ENCODE results near the gene ACVR1C.

Gene ACVR1C

GRCh38 chr2:157504623-157505022, 124.0 kb downstream of the ACVR1C start:
- no peak overlapping the region for H3K9ac ChIP-seq (ENCODE audit: low read depth in 1 of 2, low read length in 2 of 2)
- H3K27ac ChIP-seq (ENCODE audit: low read depth, low read length): no peak overlapping the region
- H3K36me3 ChIP-seq (ENCODE audit: control insufficient read depth in 1 of 2, insufficient read depth in 2 of 2, low read length in 2 of 2): no peaks in the 10 kb centered on the region
- no peaks in the 10 kb centered on the region for H3K4me1 ChIP-seq (ENCODE audit: control insufficient read depth in 1 of 2, insufficient read depth in 2 of 2, low read length in 2 of 2)
- H3K27me3 ChIP-seq (ENCODE audit: control insufficient read depth in 1 of 2, insufficient read depth in 2 of 2, low read length in 2 of 2): no peaks in the 10 kb centered on the region
- H3K9me3 ChIP-seq (ENCODE audit: control insufficient read depth in 1 of 2, low read length in 2 of 2): no peaks in the 10 kb centered on the region
- H3K4me3 ChIP-seq (ENCODE audit: low read depth in 1 of 2, low read length in 2 of 2): no peak overlapping the region

- H3K27me3 ChIP-seq (ENCODE audit: control insufficient read depth in 1 of 2, insufficient read depth in 2 of 2, low read length in 2 of 2): no peaks in the 10 kb centered on the region
- no peaks in the 10 kb centered on the region for H3K36me3 ChIP-seq (ENCODE audit: control insufficient read depth in 1 of 2, insufficient read depth in 2 of 2, low read length in 2 of 2)
- no peak overlapping the region for H3K4me3 ChIP-seq (ENCODE audit: low read depth in 1 of 2, low read length in 2 of 2)
- H3K9ac ChIP-seq (ENCODE audit: low read depth in 1 of 2, low read length in 2 of 2): no peak overlapping the region
- H3K9me3 ChIP-seq (ENCODE audit: control insufficient read depth in 1 of 2, low read length in 2 of 2): no peaks in the 10 kb centered on the region
- no peak overlapping the region for H3K27ac ChIP-seq (ENCODE audit: low read depth, low read length)
- no peaks in the 10 kb centered on the region for H3K4me1 ChIP-seq (ENCODE audit: control insufficient read depth in 1 of 2, insufficient read depth in 2 of 2, low read length in 2 of 2)
Observed at GRCh38 chr2:157501026-157501425, 127.6 kb downstream of the ACVR1C start.

- Histone ChIP-seq H3K4me3 (ENCODE audit: low read depth in 1 of 2, low read length in 2 of 2) (no peak overlapping the region), H3K4me1 (ENCODE audit: control insufficient read depth in 1 of 2, insufficient read depth in 2 of 2, low read length in 2 of 2) (no peaks in the 10 kb centered on the region), H3K27ac (ENCODE audit: low read depth, low read length) (no peak overlapping the region), H3K27me3 (ENCODE audit: control insufficient read depth in 1 of 2, insufficient read depth in 2 of 2, low read length in 2 of 2) (no peaks in the 10 kb centered on the region), H3K9me3 (ENCODE audit: control insufficient read depth in 1 of 2, low read length in 2 of 2) (no peaks in the 10 kb centered on the region), H3K9ac (ENCODE audit: low read depth in 1 of 2, low read length in 2 of 2) (no peak overlapping the region), H3K36me3 (ENCODE audit: control insufficient read depth in 1 of 2, insufficient read depth in 2 of 2, low read length in 2 of 2) (no peaks in the 10 kb centered on the region)
Observed at GRCh38 chr2:157500334-157500733, 128.3 kb downstream of the ACVR1C start.

- Histone ChIP-seq H3K36me3 (ENCODE audit: control insufficient read depth in 1 of 2, insufficient read depth in 2 of 2, low read length in 2 of 2) (no peaks in the 10 kb centered on the region), H3K27me3 (ENCODE audit: control insufficient read depth in 1 of 2, insufficient read depth in 2 of 2, low read length in 2 of 2) (no peaks in the 10 kb centered on the region), H3K9me3 (ENCODE audit: control insufficient read depth in 1 of 2, low read length in 2 of 2) (no peaks in the 10 kb centered on the region), H3K4me1 (ENCODE audit: control insufficient read depth in 1 of 2, insufficient read depth in 2 of 2, low read length in 2 of 2) (no peaks in the 10 kb centered on the region), H3K4me3 (ENCODE audit: low read depth in 1 of 2, low read length in 2 of 2) (no peak overlapping the region), H3K9ac (ENCODE audit: low read depth in 1 of 2, low read length in 2 of 2) (no peak overlapping the region), H3K27ac (ENCODE audit: low read depth, low read length) (no peak overlapping the region)
Observed at GRCh38 chr2:157498483-157498882, 130.2 kb downstream of the ACVR1C start.

GRCh38 chr2:157497638-157498314, 130.9 kb downstream of the ACVR1C start:
- Histone ChIP-seq H3K36me3 (ENCODE audit: control insufficient read depth in 1 of 2, insufficient read depth in 2 of 2, low read length in 2 of 2) (no peaks in the 10 kb centered on the region), H3K4me3 (ENCODE audit: low read depth in 1 of 2, low read length in 2 of 2) (no peak overlapping the region), H3K27me3 (ENCODE audit: control insufficient read depth in 1 of 2, insufficient read depth in 2 of 2, low read length in 2 of 2) (no peaks in the 10 kb centered on the region)

GRCh38 chr2:157492189-157492773, 136.4 kb downstream of the ACVR1C start:
- Histone ChIP-seq H3K4me1 (ENCODE audit: control insufficient read depth in 1 of 2, insufficient read depth in 2 of 2, low read length in 2 of 2) (peaks cover 0 to 12% of the 10 kb centered on the region in 2 donors), H3K9ac (ENCODE audit: low read depth in 1 of 2, low read length in 2 of 2) (no peak overlapping the region), H3K27me3 (ENCODE audit: control insufficient read depth in 1 of 2, insufficient read depth in 2 of 2, low read length in 2 of 2) (no peaks in the 10 kb centered on the region), H3K4me3 (ENCODE audit: low read depth in 1 of 2, low read length in 2 of 2) (no peak overlapping the region), H3K9me3 (ENCODE audit: control insufficient read depth in 1 of 2, low read length in 2 of 2) (no peaks in the 10 kb centered on the region), H3K36me3 (ENCODE audit: control insufficient read depth in 1 of 2, insufficient read depth in 2 of 2, low read length in 2 of 2) (no peaks in the 10 kb centered on the region), H3K27ac (ENCODE audit: low read depth, low read length) (no peak overlapping the region)

More at GRCh38 chr2:157497638-157498314, 130.9 kb downstream of the ACVR1C start:
- H3K9ac ChIP-seq (ENCODE audit: low read depth in 1 of 2, low read length in 2 of 2): no peak overlapping the region
- no peak overlapping the region for H3K27ac ChIP-seq (ENCODE audit: low read depth, low read length)
- H3K9me3 ChIP-seq (ENCODE audit: control insufficient read depth in 1 of 2, low read length in 2 of 2): no peaks in the 10 kb centered on the region
- no peaks in the 10 kb centered on the region for H3K4me1 ChIP-seq (ENCODE audit: control insufficient read depth in 1 of 2, insufficient read depth in 2 of 2, low read length in 2 of 2)

- no peak overlapping the region for H3K9ac ChIP-seq (ENCODE audit: low read depth in 1 of 2, low read length in 2 of 2)
- H3K4me1 ChIP-seq (ENCODE audit: control insufficient read depth in 1 of 2, insufficient read depth in 2 of 2, low read length in 2 of 2): peaks cover 5 to 21% of the 10 kb centered on the region in 2 donors
- no peak overlapping the region for H3K4me3 ChIP-seq (ENCODE audit: low read depth in 1 of 2, low read length in 2 of 2)
- H3K9me3 ChIP-seq (ENCODE audit: control insufficient read depth in 1 of 2, low read length in 2 of 2): no peaks in the 10 kb centered on the region
- H3K36me3 ChIP-seq (ENCODE audit: control insufficient read depth in 1 of 2, insufficient read depth in 2 of 2, low read length in 2 of 2): no peaks in the 10 kb centered on the region
- no peak overlapping the region for H3K27ac ChIP-seq (ENCODE audit: low read depth, low read length)
- H3K27me3 ChIP-seq (ENCODE audit: control insufficient read depth in 1 of 2, insufficient read depth in 2 of 2, low read length in 2 of 2): no peaks in the 10 kb centered on the region
Observed at GRCh38 chr2:157489983-157490382, 138.7 kb downstream of the ACVR1C start.

GRCh38 chr2:157488877-157489276, 139.8 kb downstream of the ACVR1C start:
- Histone ChIP-seq H3K36me3 (ENCODE audit: control insufficient read depth in 1 of 2, insufficient read depth in 2 of 2, low read length in 2 of 2) (no peaks in the 10 kb centered on the region), H3K9ac (ENCODE audit: low read depth in 1 of 2, low read length in 2 of 2) (peak overlapping the region in 1 of 2 donors; percentile 35), H3K27me3 (ENCODE audit: control insufficient read depth in 1 of 2, insufficient read depth in 2 of 2, low read length in 2 of 2) (no peaks in the 10 kb centered on the region), H3K4me1 (ENCODE audit: control insufficient read depth in 1 of 2, insufficient read depth in 2 of 2, low read length in 2 of 2) (peaks cover 5 to 21% of the 10 kb centered on the region in 2 donors), H3K27ac (ENCODE audit: low read depth, low read length) (no peak overlapping the region), H3K9me3 (ENCODE audit: control insufficient read depth in 1 of 2, low read length in 2 of 2) (no peaks in the 10 kb centered on the region), H3K4me3 (ENCODE audit: low read depth in 1 of 2, low read length in 2 of 2) (peak overlapping the region; percentile 50 to 54)

GRCh38 chr2:157487747-157488146, 140.9 kb downstream of the ACVR1C start:
- Histone ChIP-seq H3K4me1 (ENCODE audit: control insufficient read depth in 1 of 2, insufficient read depth in 2 of 2, low read length in 2 of 2) (peaks cover 5 to 21% of the 10 kb centered on the region in 2 donors), H3K27me3 (ENCODE audit: control insufficient read depth in 1 of 2, insufficient read depth in 2 of 2, low read length in 2 of 2) (no peaks in the 10 kb centered on the region), H3K36me3 (ENCODE audit: control insufficient read depth in 1 of 2, insufficient read depth in 2 of 2, low read length in 2 of 2) (no peaks in the 10 kb centered on the region), H3K4me3 (ENCODE audit: low read depth in 1 of 2, low read length in 2 of 2) (peak overlapping the region; percentile 52 to 64), H3K27ac (ENCODE audit: low read depth, low read length) (no peak overlapping the region), H3K9me3 (ENCODE audit: control insufficient read depth in 1 of 2, low read length in 2 of 2) (no peaks in the 10 kb centered on the region), H3K9ac (ENCODE audit: low read depth in 1 of 2, low read length in 2 of 2) (peak overlapping the region in 1 of 2 donors; percentile 35)

- peaks cover 5 to 21% of the 10 kb centered on the region in 2 donors for H3K4me1 ChIP-seq (ENCODE audit: control insufficient read depth in 1 of 2, insufficient read depth in 2 of 2, low read length in 2 of 2)
- peak overlapping the region in 1 of 2 donors; percentile 35 for H3K9ac ChIP-seq (ENCODE audit: low read depth in 1 of 2, low read length in 2 of 2)
- peak overlapping the region; percentile 52 to 64 for H3K4me3 ChIP-seq (ENCODE audit: low read depth in 1 of 2, low read length in 2 of 2)
- no peak overlapping the region for H3K27ac ChIP-seq (ENCODE audit: low read depth, low read length)
- no peaks in the 10 kb centered on the region for H3K36me3 ChIP-seq (ENCODE audit: control insufficient read depth in 1 of 2, insufficient read depth in 2 of 2, low read length in 2 of 2)
- no peaks in the 10 kb centered on the region for H3K27me3 ChIP-seq (ENCODE audit: control insufficient read depth in 1 of 2, insufficient read depth in 2 of 2, low read length in 2 of 2)
- H3K9me3 ChIP-seq (ENCODE audit: control insufficient read depth in 1 of 2, low read length in 2 of 2): no peaks in the 10 kb centered on the region
Observed at GRCh38 chr2:157487271-157487610, 141.4 kb downstream of the ACVR1C start.
